Embryonic facial prominence (tissue), 1 donor: ENCODE measurements around the gene SEZ6L2.
"Not testable (repeated sequence)": the region's sequence is repeated elsewhere in the genome, so short reads cannot be mapped to it uniquely, and the experiment has no call there.

Experiments
- DNase-seq: peaks from one replicate; pipeline ENCODE4 v3.0.0-alpha.2; 2016; ENCODE audit errors: extremely low spot score

The SEZ6L2 gene

GRCh38 chr16:29891525-29892457, 7.6 kb downstream of the SEZ6L2 start:
- no peak for DNase-seq

DNA sequence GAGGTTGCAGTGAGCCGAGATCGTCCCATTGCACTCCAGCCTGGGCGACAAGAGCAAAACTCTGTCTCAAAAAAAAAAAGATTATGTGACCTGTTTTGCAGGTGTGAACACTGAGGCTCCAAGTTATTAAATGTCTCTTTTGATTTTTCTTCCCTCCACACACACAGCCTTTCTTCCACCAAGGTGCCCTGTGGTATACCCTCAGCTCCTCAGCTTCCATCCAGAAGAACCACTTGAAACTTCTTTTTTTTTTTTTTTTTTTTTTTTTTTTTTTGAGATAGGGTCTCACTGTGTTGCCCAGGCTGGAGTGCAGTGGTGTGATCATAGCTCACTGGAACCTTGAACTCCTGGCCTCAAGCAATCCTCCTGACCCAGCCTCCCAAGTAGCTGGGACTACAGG, 10.0 kb downstream of the SEZ6L2 start:
- DNase-seq: not testable (repeated sequence)

DNA sequence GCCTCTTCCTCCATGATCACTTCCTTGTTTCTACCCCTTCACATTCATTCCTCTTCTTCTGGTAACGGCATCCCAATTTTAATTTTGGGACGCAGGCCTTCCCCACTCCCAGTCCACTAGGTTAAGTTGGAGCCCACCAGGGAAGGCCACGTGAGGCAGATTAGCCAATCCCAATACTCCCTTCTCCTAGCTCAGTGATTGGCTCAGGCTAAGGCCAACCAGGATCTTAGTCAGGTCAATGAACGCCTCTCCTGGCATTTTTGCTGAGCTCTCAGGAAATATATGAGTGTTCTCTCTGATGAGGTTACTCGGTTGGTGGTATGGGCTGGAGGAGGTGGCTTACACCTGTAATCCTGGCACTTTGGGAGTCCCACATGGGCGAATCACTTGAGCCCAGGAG, 15.4 kb downstream of the SEZ6L2 start:
- no peak for DNase-seq

DNA sequence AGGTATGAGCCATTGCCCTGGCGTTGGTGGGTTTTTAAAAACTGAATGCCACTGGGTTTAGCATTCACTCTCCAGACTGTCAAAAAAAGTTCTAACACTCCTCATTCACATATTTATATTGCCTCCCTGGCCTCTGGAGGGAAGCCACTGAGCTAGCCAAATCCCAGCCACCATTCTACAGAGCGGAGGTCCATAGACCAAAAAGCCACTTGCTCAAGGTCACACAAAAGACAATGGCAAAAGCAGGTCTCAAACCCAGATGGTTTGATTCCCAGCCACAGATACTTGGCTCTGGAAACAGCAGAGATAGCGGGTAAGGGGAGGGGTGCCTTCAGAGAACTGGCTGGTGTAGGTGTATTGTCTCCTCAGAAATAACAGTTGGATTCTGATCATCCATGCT, 18.3 kb downstream of the SEZ6L2 start:
- no peak for DNase-seq

- DNase-seq: no peak
Measured at GRCh38 chr16:29878172-29878571, 21.2 kb downstream of the SEZ6L2 start.

GRCh38 chr16:29877266-29877961, 21.9 kb downstream of the SEZ6L2 start:
- no peak for DNase-seq

DNA sequence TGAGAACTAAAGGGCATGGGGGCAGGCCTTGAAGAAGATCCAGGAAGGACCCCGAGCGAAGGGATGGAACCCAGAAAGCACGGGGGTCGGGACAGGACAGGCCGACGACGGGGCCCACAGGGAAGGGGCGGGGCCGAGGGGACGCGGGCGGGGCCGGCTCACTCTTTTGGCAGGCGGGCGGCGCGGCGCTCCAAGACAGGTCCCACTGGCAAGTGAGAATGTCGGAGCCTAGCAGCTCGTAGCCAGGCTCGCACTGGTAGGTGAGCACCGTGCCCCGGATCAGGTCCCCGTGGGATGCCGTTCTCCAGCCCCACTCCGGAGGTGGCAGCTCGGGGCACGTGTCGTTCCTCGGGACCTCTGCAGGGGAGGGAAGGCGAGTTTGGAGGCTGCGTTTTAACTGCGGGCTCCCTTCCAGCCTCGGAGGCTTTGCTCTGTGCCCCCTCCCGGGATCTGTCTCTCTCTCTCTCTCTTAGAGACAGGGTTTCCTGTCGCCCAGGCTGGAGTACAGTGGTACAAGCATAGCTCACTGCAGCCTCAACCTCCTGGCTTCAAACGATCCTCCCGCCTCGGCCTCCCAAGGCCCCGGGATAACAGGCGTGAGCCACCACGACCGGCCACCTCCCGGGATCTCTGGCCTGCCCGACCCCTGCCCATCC, 22.6 kb downstream of the SEZ6L2 start:
- no peak for DNase-seq

DNA sequence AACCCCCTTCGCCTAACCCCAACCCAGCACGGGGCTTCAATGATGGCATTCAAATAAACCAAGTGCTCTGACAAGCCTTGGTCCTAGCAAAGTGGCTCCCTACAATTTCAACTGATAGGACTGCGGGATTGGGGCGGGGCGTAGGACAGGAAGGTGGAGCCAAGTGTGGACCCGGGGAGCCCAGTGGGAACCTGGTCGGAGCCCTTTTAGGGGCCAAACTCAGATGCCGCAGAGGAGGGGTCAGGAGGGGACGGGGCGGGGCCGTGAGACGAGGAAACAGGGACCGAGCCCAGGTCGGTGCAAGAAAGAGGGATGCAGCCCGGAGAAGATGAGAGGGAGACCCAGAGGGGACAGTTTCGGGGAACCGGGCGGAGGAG, 23.1 kb downstream of the SEZ6L2 start:
- DNase-seq: no peak

DNA sequence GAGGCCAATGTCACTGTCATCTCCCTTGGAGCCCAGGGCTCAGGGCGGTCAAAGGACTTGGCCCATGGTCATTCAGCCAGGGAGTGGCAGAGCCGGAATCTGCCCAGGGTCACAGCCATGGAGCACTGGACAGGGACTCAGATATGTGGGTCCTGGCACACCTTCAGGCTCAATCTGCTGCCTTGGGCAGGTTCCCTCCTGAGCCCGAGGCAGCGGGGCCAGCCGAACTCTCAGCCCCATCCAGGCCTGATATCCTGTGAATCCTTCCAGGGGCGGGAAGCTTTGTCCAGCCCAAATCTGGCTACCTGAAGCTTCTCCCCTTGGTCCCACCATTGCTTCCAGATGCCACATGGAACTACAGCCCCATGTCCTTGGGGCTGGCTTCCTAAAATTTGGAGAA, 24.1 kb downstream of the SEZ6L2 start:
- DNase-seq: no peak

DNA sequence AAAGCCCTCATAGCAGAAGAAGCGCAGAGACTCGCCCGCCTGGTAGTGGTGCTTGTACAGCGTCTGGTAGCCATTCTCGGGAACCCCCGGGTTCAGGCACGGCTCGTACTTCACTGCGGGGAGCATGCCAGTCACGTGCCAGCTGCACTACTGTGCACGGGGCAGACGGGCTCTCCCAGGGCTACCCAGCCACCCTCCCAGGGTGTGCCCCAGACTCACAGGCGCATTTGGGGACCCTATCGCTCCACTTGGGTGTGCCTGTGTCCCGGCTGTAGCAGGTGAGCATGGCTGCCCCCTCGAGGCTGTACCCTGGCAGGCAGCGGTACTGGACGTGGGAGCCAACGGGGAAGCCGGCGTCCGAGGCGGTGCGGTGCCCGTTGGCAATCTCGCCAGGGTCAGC, 26.0 kb downstream of the SEZ6L2 start:
- DNase-seq: no peak

- no peak for DNase-seq
Measured at GRCh38 chr16:29871822-29872546, 27.4 kb downstream of the SEZ6L2 start.

- not testable (repeated sequence) for DNase-seq
Measured at GRCh38 chr16:29869067-29869466, 30.3 kb downstream of the SEZ6L2 start.

DNA sequence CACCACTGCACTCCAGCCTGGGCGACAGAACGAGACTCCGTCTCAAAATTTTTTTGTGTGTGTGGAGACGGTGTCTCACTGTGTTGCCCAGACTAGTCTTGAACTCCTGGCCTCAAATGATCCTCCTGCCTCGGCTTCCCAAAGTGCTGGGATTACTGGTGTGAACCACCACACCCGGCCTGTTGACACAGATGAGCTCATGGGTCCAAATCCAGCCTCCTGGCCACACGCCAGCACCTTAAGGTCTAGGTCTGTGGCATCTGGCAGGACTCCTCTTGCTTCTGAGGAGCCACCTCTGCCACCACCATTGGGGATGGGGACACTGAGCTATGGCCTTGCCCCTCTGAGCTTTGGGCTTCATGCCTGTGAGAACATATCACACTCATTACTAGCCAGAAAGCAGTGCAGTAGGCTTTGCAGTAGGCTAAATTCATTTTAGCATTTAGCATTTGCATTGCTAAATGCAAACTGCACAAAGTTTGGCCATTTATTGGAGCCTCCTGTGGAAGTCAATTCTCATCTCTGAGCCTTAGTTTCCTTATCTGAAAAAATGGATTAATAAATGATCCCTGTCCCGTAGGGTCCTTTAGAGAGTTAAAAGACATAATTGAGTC, 30.8 kb downstream of the SEZ6L2 start:
- DNase-seq: no peak

GRCh38 chr16:29864205-29864604, 35.1 kb downstream of the SEZ6L2 start:
- no peak for DNase-seq

DNA sequence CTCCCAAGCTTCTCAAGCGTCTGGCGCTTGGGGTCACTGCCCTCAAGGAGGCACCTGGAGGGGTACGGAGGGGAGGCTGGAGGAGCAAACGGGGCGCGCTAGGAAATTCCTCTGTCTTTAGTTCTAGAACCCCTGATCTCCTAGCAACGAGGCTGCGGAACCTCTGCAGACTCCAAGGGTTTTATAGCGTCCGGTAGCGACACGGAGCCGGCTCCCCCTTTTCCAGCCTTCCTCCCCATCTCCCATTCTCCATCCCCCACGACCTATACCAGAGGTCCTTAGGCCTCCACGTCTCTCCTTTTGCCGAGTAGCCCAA, 35.7 kb downstream of the SEZ6L2 start:
- DNase-seq: no peak

- DNase-seq: peak; percentile 96
Measured at GRCh38 chr16:29862884-29863668, 36.3 kb downstream of the SEZ6L2 start, which contains the start of gene CDIPT. Gene CDIPT, minus strand, starts transcription at chr16:29863226. Its CDS starts 369 bp downstream, at chr16:29862857.

DNA sequence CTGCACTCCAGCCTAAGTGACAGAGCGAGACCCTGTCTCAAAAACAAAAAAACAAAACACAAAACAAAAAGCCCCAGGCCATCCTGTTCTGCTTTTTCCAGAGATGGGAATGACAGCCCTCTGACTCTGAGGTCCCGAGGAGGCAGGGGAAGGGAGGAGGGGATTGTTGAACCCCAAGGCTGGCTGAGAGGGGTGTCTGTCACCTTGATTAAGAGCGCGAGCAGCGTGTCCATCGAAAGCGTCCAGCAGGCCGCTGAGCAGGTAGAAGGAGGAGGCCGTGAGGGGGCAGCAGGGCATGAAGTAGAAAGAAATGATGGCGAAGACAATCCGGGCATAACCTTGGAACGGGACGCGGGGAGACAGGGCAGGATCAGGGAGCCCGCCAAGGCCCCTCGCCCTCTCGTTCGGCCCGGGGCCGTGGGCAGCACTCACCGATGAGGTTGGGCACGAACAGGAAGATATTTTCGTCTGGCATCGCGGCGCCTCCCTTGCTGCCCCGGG, 36.9 kb downstream of the SEZ6L2 start:
- no peak for DNase-seq

- DNase-seq: no peak
Measured at GRCh38 chr16:29860218-29860617, 39.1 kb downstream of the SEZ6L2 start.

DNA sequence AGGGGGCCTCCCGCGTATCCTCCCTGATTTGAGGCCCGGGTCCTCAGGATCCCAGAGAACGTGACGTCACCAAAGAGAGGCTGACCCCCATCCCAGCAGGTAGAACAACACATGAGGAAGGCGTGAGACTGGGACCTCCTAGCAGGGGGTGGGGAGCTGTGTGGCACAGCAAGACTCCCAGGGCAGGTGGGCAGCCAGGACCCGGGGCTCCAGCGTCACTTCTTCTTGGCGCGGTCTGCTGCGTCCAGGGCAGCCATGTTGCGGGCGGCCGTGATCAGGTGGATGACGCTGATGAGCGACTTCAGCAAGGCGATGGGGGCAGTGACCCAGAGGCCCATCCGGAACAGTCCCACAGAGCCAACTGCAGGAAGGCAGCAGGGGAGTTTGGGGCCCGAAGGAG, 40.4 kb downstream of the SEZ6L2 start:
- no peak for DNase-seq

DNA sequence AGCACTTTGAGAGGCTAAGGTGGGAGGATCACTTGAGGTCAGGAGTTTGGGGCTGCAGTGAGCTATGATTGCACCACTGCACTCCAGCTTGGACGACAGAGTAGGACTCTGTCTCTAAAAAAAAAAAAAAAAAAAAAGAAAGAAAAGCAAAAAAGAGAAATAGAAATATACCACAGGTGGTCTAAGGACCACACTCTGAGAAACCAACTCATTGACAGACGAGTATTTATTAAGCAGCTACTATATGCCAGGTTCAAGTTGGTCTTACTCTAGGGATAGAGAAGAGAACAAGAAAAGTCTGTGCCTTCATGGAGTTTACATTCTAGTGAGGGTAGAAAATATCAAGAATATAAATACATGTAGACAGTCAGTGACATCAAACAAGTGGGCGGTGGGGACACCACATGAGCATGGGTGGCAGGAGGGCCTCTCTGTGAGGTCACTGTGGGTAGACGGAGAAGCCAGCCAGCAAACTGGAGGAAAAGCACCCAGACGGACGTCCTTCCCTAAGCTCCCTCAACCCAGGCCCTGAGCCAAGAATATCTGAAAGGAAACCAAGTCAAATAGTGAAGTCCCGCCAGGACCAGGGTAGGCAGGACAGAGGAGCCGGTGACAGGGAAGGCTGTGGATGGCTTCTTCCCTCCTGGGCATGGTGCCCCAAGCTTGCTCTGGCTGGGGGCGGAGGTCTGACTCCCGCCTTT, 41.1 kb downstream of the SEZ6L2 start:
- no peak for DNase-seq
